Liver (tissue), 9 donors: Measurements from ENCODE around the gene PYGB. TPM values are rescaled to one million over a fixed set of nuclear protein-coding genes. Genes with fewer than 3 reads are reported as not detected.

Experiments used
- DNase-seq: peaks from one replicate; pipeline ENCODE4 v3.0.0-alpha.2; 2017; ENCODE audit warnings: low spot score
- H3K27ac ChIP-seq, 2 donors: one replicate each; pipeline ENCODE4 v1.7.0; 2013; ENCODE audit warnings: inconsistent platforms in 2 of 2, low read length in 2 of 2, control low read depth in 1 of 2, low read depth in 1 of 2, mild to moderate bottlenecking in 1 of 2
- H3K27me3 ChIP-seq, 4 donors: one replicate each; pipeline versions ENCODE4 v1.6.1 to v1.7.0; 2013; ENCODE audit warnings: low read length in 3 of 4, inconsistent platforms in 1 of 4, mild to moderate bottlenecking in 1 of 4, moderate library complexity in 1 of 4; ENCODE audit not compliant: control insufficient read depth in 4 of 4, insufficient read depth in 4 of 4
- H3K36me3 ChIP-seq, 4 donors: one replicate each; pipeline versions ENCODE4 v1.6.1 to v1.7.0; 2013; ENCODE audit warnings: low read length in 3 of 4, mild to moderate bottlenecking in 3 of 4, low read depth in 1 of 4, moderate library complexity in 1 of 4; ENCODE audit not compliant: control insufficient read depth in 4 of 4, insufficient read depth in 3 of 4
- H3K4me1 ChIP-seq, 4 donors: one replicate each; pipeline versions ENCODE4 v1.6.1 to v1.7.0; 2013; ENCODE audit warnings: low read length in 3 of 4, mild to moderate bottlenecking in 3 of 4, moderate library complexity in 1 of 4; ENCODE audit not compliant: control insufficient read depth in 4 of 4, insufficient read depth in 4 of 4
- H3K4me3 ChIP-seq, 3 donors: one replicate each; pipeline versions ENCODE4 v1.6.1 to v1.7.0; 2013; ENCODE audit warnings: low read length in 3 of 3, control low read depth in 1 of 3, low read depth in 1 of 3, mild to moderate bottlenecking in 1 of 3
- H3K9ac ChIP-seq, 2 donors: one replicate each; pipeline ENCODE4 v1.7.0; 2013; ENCODE audit warnings: low read length in 2 of 2, mild to moderate bottlenecking in 2 of 2, moderate library complexity in 2 of 2, control low read depth in 1 of 2, low read depth in 1 of 2
- H3K9me3 ChIP-seq, 4 donors: one replicate each; pipeline versions ENCODE4 v1.6.1 to v1.7.0; 2013; ENCODE audit warnings: low read length in 3 of 4; ENCODE audit not compliant: control insufficient read depth in 4 of 4
- EGR1 ChIP-seq, 2 donors: IDR thresholded peaks; 2 replicates each; pipeline ENCODE4 v1.6.1; 2016 to 2018; ENCODE audit warnings: antibody characterized with exemption in 2 of 2, low read depth in 2 of 2
- FOXA1 ChIP-seq: IDR thresholded peaks from 2 replicates; pipeline ENCODE4 v1.6.1; 2016; ENCODE audit warnings: antibody characterized with exemption
- FOXA2 ChIP-seq: IDR thresholded peaks from 2 replicates; pipeline ENCODE4 v1.6.1; 2016; ENCODE audit warnings: antibody characterized with exemption
- HNF4A ChIP-seq, 2 donors: conservative IDR thresholded peaks; 2 replicates each; pipeline ENCODE4 v1.6.1; 2016; ENCODE audit warnings: antibody characterized with exemption in 2 of 2, mild to moderate bottlenecking in 2 of 2
- HNF4G ChIP-seq: IDR thresholded peaks from 2 replicates; pipeline ENCODE4 v1.6.1; 2016; ENCODE audit warnings: antibody characterized with exemption
- NR2F2 ChIP-seq: IDR thresholded peaks from 2 replicates; pipeline ENCODE4 v1.6.1; 2016; ENCODE audit warnings: antibody characterized with exemption
- RAD21 ChIP-seq, 2 donors: IDR thresholded peaks; 2 replicates each; pipeline ENCODE4 v1.6.1; 2016; ENCODE audit warnings: antibody characterized with exemption in 2 of 2, mild to moderate bottlenecking in 2 of 2
- RXRA ChIP-seq, 2 donors: IDR thresholded peaks; 2 replicates each; pipeline ENCODE4 v1.6.1; 2017 to 2018; ENCODE audit warnings: antibody characterized with exemption in 2 of 2, mild to moderate bottlenecking in 1 of 2
- SP1 ChIP-seq: IDR thresholded peaks from 2 replicates; pipeline ENCODE4 v1.6.1; 2018; ENCODE audit warnings: antibody characterized with exemption, mild to moderate bottlenecking
- TAF1 ChIP-seq: conservative IDR thresholded peaks from 2 replicates; pipeline ENCODE4 v1.6.1; 2016; ENCODE audit warnings: antibody characterized with exemption, mild to moderate bottlenecking
- YY1 ChIP-seq: IDR thresholded peaks from 2 replicates; pipeline ENCODE4 v1.6.1; 2016; ENCODE audit warnings: antibody characterized with exemption, mild to moderate bottlenecking
- WGBS: extraction: QIAGEN DNeasy Blood & Tissue Kit; methylation state at CpG from one replicate; pipeline ENCODE4 v1.1.7; 2013; 5-methylcytosine and 5-hydroxymethylcytosine counted together
- polyA plus RNA-seq, 2 donors: library from polyadenylated mRNA; stranded (reverse) in 1 of 2; unstranded in 1 of 2; fragments of 200-250 nt in 1 of 2; fragments of >200 nt in 1 of 2; fragmentation: Nextera tagmentation in 1 of 2; extraction: Ambion mirVana in 1 of 2; gene quantifications; one replicate each; pipeline versions ENCODE4 v1.2.1 to v1.2.3, GENCODE V29; 2013 to 2015
- total RNA-seq, 2 donors: library from RNA; depleted of rRNA; stranded (reverse); fragments of >200 nt; gene quantifications; one replicate each; pipeline ENCODE4 v1.2.3, GENCODE V29; 2014
- TF ChIP-seq, protein P1 (sequence below): IDR thresholded peaks from 2 replicates; pipeline ENCODE4 v1.6.1; 2016; ENCODE audit warnings: antibody characterized with exemption, mild to moderate bottlenecking
- TF ChIP-seq, protein P2 (sequence below): IDR thresholded peaks from 2 replicates; pipeline ENCODE4 v1.6.1; 2016; ENCODE audit warnings: antibody characterized with exemption
- TF ChIP-seq, protein P3 (sequence below): IDR thresholded peaks from 2 replicates; pipeline ENCODE4 v1.6.1; 2016; ENCODE audit warnings: antibody characterized with exemption
- TF ChIP-seq, protein P4 (sequence below): IDR thresholded peaks from 2 replicates; pipeline ENCODE4 v1.6.1; 2016; ENCODE audit warnings: antibody characterized with exemption
- donor health status: healthy.
- donor health status: healthy.
- donor health status: healthy.
- donor health status: healthy.
- donor health status: healthy.

PYGB gene
- total and polyA plus RNA-seq, 4 donors, result 3.6 to 11.7 (median 9.8) TPM

DNA sequence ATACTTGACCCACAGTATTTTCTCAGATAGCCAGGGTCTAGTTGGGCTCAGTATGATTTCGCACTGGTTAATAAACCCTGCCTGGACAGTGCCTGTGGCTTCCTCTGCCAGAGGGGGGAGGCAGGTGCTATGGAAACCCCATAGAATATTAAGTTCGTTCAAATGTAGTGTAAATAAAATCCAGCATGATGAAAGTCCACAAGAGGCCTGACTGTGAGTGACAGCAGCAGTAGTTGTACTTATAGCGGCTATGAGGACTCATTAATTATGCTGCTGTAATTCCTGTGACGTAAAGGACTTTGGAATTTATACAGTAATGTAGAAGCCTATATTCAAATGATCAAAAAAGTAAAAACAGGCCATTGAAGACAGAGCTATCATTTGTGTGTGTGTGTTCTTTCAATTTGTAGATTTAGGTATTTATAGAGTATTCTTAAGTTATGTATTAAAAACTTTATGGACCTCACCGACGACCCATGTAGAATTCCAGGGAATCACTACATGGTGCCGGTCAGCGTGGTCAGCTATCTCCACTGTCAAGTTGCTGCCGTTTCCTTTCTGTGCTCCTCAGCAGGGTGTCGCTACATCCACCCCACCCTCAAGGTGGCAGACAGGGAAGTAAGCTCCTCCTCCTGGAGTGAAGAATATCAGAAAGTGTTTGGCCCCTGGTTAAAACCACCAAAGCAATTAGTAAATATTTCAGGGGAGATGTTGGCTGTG lies 10.0 kb downstream of the PYGB start:
- Histone ChIP-seq H3K9ac (no peak overlapping the region), H3K27me3 (no peaks in the 10 kb centered on the region), H3K27ac (no peak overlapping the region), H3K4me1 (peaks cover 2 to 17% (median 4%) of the 10 kb centered on the region in 4 donors), H3K9me3 (no peaks in the 10 kb centered on the region), H3K4me3 (no peak overlapping the region), H3K36me3 (peaks cover 0 to 5% (median 0%) of the 10 kb centered on the region in 4 donors)
- WGBS, result 88% methylated on average over 10 of the region's 10 CpGs
- TF ChIP-seq, protein P1, sequence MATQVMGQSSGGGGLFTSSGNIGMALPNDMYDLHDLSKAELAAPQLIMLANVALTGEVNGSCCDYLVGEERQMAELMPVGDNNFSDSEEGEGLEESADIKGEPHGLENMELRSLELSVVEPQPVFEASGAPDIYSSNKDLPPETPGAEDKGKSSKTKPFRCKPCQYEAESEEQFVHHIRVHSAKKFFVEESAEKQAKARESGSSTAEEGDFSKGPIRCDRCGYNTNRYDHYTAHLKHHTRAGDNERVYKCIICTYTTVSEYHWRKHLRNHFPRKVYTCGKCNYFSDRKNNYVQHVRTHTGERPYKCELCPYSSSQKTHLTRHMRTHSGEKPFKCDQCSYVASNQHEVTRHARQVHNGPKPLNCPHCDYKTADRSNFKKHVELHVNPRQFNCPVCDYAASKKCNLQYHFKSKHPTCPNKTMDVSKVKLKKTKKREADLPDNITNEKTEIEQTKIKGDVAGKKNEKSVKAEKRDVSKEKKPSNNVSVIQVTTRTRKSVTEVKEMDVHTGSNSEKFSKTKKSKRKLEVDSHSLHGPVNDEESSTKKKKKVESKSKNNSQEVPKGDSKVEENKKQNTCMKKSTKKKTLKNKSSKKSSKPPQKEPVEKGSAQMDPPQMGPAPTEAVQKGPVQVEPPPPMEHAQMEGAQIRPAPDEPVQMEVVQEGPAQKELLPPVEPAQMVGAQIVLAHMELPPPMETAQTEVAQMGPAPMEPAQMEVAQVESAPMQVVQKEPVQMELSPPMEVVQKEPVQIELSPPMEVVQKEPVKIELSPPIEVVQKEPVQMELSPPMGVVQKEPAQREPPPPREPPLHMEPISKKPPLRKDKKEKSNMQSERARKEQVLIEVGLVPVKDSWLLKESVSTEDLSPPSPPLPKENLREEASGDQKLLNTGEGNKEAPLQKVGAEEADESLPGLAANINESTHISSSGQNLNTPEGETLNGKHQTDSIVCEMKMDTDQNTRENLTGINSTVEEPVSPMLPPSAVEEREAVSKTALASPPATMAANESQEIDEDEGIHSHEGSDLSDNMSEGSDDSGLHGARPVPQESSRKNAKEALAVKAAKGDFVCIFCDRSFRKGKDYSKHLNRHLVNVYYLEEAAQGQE, result no peak
- TF ChIP-seq, protein P2, sequence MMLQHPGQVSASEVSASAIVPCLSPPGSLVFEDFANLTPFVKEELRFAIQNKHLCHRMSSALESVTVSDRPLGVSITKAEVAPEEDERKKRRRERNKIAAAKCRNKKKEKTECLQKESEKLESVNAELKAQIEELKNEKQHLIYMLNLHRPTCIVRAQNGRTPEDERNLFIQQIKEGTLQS, result no peak
- TF ChIP-seq, protein P3, sequence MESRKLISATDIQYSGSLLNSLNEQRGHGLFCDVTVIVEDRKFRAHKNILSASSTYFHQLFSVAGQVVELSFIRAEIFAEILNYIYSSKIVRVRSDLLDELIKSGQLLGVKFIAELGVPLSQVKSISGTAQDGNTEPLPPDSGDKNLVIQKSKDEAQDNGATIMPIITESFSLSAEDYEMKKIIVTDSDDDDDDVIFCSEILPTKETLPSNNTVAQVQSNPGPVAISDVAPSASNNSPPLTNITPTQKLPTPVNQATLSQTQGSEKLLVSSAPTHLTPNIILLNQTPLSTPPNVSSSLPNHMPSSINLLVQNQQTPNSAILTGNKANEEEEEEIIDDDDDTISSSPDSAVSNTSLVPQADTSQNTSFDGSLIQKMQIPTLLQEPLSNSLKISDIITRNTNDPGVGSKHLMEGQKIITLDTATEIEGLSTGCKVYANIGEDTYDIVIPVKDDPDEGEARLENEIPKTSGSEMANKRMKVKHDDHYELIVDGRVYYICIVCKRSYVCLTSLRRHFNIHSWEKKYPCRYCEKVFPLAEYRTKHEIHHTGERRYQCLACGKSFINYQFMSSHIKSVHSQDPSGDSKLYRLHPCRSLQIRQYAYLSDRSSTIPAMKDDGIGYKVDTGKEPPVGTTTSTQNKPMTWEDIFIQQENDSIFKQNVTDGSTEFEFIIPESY, result no peak
- no peak for TF ChIP-seq EGR1 (IDR thresholded peaks at IDR 0.05; ENCODE audit: low read depth in 2 of 2)
- no peak for TF ChIP-seq RAD21 (IDR thresholded peaks at IDR 0.05)
- no peak for TF ChIP-seq FOXA1
- TF ChIP-seq HNF4G, result no peak
- TF ChIP-seq, protein P4, sequence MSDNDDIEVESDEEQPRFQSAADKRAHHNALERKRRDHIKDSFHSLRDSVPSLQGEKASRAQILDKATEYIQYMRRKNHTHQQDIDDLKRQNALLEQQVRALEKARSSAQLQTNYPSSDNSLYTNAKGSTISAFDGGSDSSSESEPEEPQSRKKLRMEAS, result no peak
- no peak for TF ChIP-seq SP1
- no peak for TF ChIP-seq RXRA (IDR thresholded peaks at IDR 0.05)
- no peak for TF ChIP-seq NR2F2
- TF ChIP-seq TAF1, result no peak
- no peak for DNase-seq

DNA sequence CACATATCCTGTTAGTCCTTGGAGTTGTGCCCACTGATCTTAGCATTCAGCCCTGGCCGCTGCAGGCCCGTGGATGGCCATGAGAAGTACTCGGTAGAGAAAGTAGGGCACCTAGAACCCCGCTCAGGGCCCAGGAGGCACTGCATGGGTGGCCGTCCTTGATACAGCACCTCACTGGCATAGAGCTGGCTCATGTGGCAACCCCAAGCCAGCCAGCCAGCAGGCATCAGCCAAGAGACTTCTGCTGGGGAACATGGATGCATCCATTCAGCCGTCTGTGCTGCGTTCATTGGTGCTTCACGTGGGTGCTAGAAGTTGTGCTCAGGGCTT lies 10.6 kb downstream of the PYGB start:
- H3K4me1 ChIP-seq, result peaks cover 2 to 17% (median 4%) of the 10 kb centered on the region in 4 donors
- no peak overlapping the region for H3K27ac ChIP-seq
- peaks cover 0 to 5% (median 0%) of the 10 kb centered on the region in 4 donors for H3K36me3 ChIP-seq
- no peak for DNase-seq
- no peaks in the 10 kb centered on the region for H3K9me3 ChIP-seq
- no peak overlapping the region for H3K9ac ChIP-seq
- H3K27me3 ChIP-seq, result no peaks in the 10 kb centered on the region
- WGBS, result 94% methylated on average over 8 of the region's 8 CpGs
- TF ChIP-seq TAF1 (no peak), RAD21 (IDR thresholded peaks at IDR 0.05) (no peak), FOXA2 (no peak), HNF4A (conservative IDR thresholded peaks at IDR 0.05) (no peak), YY1 (no peak), SP1 (no peak)
- no peak overlapping the region for H3K4me3 ChIP-seq
